Natural killer cell (primary cell): Measurements from ENCODE around the gene TMEM30B. TPM values are rescaled to one million over a fixed set of nuclear protein-coding genes. Genes with fewer than 3 reads are reported as not detected.

ENCODE experiments used
- ATAC-seq, 3 donors: fragments of 150-1000 bp in 2 of 3; fragments of 200-7000 bp in 1 of 3; cut with Tn5 transposase; 1 replicate in 1 of 3; 2 replicates in 2 of 3; pipeline ENCODE4 v1.10.0; 2021; ENCODE audit warnings: mild to moderate bottlenecking in 2 of 3, moderate library complexity in 2 of 3
- DNase-seq, 2 donors: peaks; one replicate each; pipeline versions ENCODE4 v3.0.0 to v3.0.0-alpha.2; 2013 to 2021; ENCODE audit warnings: mixed read lengths in 1 of 2
- H3K27ac ChIP-seq: one replicate; pipeline ENCODE4 v1.5.1; 2013; ENCODE audit warnings: mild to moderate bottlenecking, low read length
- H3K27me3 ChIP-seq: one replicate; pipeline ENCODE4 v1.6.1; 2013; ENCODE audit warnings: low read length; ENCODE audit not compliant: control insufficient read depth, insufficient read depth
- H3K36me3 ChIP-seq: one replicate; pipeline ENCODE4 v1.6.1; 2013; ENCODE audit warnings: low read length; ENCODE audit not compliant: control insufficient read depth, insufficient read depth
- H3K4me1 ChIP-seq: one replicate; pipeline ENCODE4 v1.6.1; 2013; ENCODE audit warnings: low read length; ENCODE audit not compliant: control insufficient read depth, insufficient read depth
- H3K4me3 ChIP-seq: one replicate; pipeline ENCODE4 v1.5.1; 2013; ENCODE audit warnings: low read length
- H3K9me3 ChIP-seq: one replicate; pipeline ENCODE4 v1.6.1; 2013; ENCODE audit warnings: low read length; ENCODE audit not compliant: control insufficient read depth, insufficient read depth
- H3K27ac Mint-ChIP-seq, 2 donors: one replicate each; pipeline ENCODE4 v1.8.0; 2022; ENCODE audit warnings: mild to moderate bottlenecking in 2 of 2, mixed read lengths in 2 of 2, moderate library complexity in 1 of 2
- H3K27me3 Mint-ChIP-seq, 2 donors: one replicate each; pipeline ENCODE4 v1.8.0; 2022; ENCODE audit warnings: low read depth in 2 of 2, mixed read lengths in 2 of 2
- H3K36me3 Mint-ChIP-seq: one replicate; pipeline ENCODE4 v1.8.0; 2022; ENCODE audit warnings: mixed read lengths
- H3K4me1 Mint-ChIP-seq, 2 donors: one replicate each; pipeline ENCODE4 v1.8.0; 2022; ENCODE audit warnings: mixed read lengths in 2 of 2
- H3K4me3 Mint-ChIP-seq: one replicate; pipeline ENCODE4 v1.8.0; 2022; ENCODE audit warnings: mild to moderate bottlenecking, moderate library complexity, mixed read lengths
- H3K9me3 Mint-ChIP-seq, 2 donors: one replicate each; pipeline ENCODE4 v1.8.0; 2022; ENCODE audit warnings: mixed read lengths in 2 of 2
- WGBS: methylation state at CpG from one replicate; pipeline ENCODE4 v1.1.7; 2013; ENCODE audit warnings: missing lambda C conversion rate; ENCODE audit not compliant: insufficient coverage; 5-methylcytosine and 5-hydroxymethylcytosine counted together
- intact Hi-C: fragments of 100-400 bp; cut with micrococcal nuclease; formaldehyde crosslinking; loops from one replicate; pipeline ENCODE4 v1.14.2; 2022
- total RNA-seq, 4 donors: library from RNA; stranded (reverse); fragments of 120-200 nt in 1 of 4; gene quantifications; one replicate each; pipeline versions ENCODE4 v1.2.3 to v1.2.4, GENCODE V29; 2013 to 2022
- TF ChIP-seq, protein P1 (sequence below): fragments of 200-600 bp; IDR thresholded peaks from one replicate; pipeline ENCODE4 v1.8.0; 2022; ENCODE audit warnings: antibody characterized with exemption

The TMEM30B gene
- total RNA-seq, 3 donors from 2014 or later (not counting 1 experiment from before 2014, with no cell fraction given), result 1.0 to 1.4 (median 1.3) TPM

DNA sequence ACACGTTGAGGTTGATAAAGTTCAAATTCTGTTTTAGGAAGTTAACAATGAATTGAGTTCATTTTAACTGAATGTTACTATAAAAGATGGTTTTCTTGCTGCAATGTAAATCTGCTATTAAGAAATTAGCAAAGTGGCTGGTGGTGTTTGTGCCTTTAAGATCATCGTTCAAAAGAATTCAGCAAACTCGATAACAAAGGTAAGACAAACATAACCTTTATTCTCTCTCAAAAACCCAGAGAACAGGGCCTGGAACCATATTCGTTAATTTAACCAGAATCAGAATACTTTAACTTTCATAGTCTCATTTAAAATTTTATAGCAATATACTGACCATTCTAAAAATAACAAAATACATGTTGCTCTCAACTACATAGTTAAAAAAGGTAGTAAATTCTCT, 3.4 kb downstream of the TMEM30B start:
- H3K27me3 ChIP-seq, result no peaks in the 10 kb centered on the region

DNA sequence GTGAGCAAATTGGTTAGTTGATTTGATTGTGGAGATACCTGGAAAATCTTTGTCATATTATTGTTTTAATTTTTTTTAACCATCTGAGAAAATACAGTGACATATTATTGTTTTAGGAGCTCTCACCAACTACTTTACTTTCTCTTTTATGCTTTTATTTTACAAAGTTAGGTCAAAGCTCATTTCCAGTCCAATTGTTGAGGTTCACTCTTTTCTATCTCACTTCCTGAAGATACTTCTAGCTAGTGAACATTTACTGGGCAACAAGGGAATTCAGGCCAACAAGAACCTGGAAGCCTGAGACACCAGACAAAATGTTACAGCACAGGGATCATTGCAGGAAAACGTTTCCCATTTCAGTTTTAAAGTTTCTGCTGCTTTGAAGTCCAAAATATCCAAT, 3.9 kb downstream of the TMEM30B start:
- no peaks in the 10 kb centered on the region for H3K9me3 Mint-ChIP-seq
- peaks cover 21 to 35% of the 10 kb centered on the region in 2 donors for H3K27me3 Mint-ChIP-seq
- Histone ChIP-seq H3K9me3 (no peaks in the 10 kb centered on the region), H3K4me3 (no peak overlapping the region), H3K36me3 (no peaks in the 10 kb centered on the region), H3K27ac (no peak overlapping the region), H3K4me1 (peaks cover 16% of the 10 kb centered on the region), H3K27me3 (no peaks in the 10 kb centered on the region)
- WGBS, result no CpG with 5 or more reads among the region's 1 CpG
- ATAC-seq (no peak), DNase-seq (no peak)
- no peak overlapping the region for H3K4me3 Mint-ChIP-seq
- H3K4me1 Mint-ChIP-seq, result peaks cover 9 to 22% of the 10 kb centered on the region in 2 donors
- no peak overlapping the region for H3K27ac Mint-ChIP-seq
- intact Hi-C loops, result no loop called here
- TF ChIP-seq, protein P1, sequence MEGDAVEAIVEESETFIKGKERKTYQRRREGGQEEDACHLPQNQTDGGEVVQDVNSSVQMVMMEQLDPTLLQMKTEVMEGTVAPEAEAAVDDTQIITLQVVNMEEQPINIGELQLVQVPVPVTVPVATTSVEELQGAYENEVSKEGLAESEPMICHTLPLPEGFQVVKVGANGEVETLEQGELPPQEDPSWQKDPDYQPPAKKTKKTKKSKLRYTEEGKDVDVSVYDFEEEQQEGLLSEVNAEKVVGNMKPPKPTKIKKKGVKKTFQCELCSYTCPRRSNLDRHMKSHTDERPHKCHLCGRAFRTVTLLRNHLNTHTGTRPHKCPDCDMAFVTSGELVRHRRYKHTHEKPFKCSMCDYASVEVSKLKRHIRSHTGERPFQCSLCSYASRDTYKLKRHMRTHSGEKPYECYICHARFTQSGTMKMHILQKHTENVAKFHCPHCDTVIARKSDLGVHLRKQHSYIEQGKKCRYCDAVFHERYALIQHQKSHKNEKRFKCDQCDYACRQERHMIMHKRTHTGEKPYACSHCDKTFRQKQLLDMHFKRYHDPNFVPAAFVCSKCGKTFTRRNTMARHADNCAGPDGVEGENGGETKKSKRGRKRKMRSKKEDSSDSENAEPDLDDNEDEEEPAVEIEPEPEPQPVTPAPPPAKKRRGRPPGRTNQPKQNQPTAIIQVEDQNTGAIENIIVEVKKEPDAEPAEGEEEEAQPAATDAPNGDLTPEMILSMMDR, result no peak
- no peaks in the 10 kb centered on the region for H3K36me3 Mint-ChIP-seq

More for the DNA sequence above, 3.4 kb downstream of the TMEM30B start:
- no peak overlapping the region for H3K4me3 ChIP-seq
- peaks cover 9 to 22% of the 10 kb centered on the region in 2 donors for H3K4me1 Mint-ChIP-seq
- H3K36me3 Mint-ChIP-seq, result no peaks in the 10 kb centered on the region
- H3K4me3 Mint-ChIP-seq, result no peak overlapping the region
- H3K36me3 ChIP-seq, result no peaks in the 10 kb centered on the region
- no peak for DNase-seq
- H3K27ac Mint-ChIP-seq, result no peak overlapping the region
- peaks cover 16% of the 10 kb centered on the region for H3K4me1 ChIP-seq
- H3K9me3 Mint-ChIP-seq, result no peaks in the 10 kb centered on the region
- no peak for ATAC-seq
- H3K27me3 Mint-ChIP-seq, result peaks cover 21 to 31% of the 10 kb centered on the region in 2 donors
- H3K27ac ChIP-seq, result no peak overlapping the region
- 91% methylated on average over 4 of the region's 4 CpGs for WGBS
- TF ChIP-seq, protein P1, result no peak
- intact Hi-C loops, result no loop called here
- no peaks in the 10 kb centered on the region for H3K9me3 ChIP-seq

DNA sequence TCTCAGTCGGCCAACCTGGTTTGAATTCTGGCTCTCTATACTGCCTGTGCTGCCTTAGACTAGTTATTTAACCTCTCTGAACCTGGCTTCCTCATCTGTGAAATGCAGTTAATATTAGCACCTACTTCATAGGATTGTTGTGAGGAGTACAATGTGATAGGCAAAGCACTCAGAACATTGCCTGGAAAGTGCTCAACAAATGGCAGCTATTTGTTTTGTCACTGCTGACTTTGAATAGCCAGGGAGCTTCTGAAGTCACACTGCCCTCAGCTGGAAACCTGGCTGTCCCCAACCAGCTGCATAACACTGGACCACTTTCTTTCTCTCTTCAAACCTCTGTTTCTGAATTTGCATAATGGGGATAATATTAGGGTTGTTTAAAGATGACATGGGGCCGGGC, 9.6 kb downstream of the TMEM30B start:
- ATAC-seq, result no peak
- Histone ChIP-seq H3K4me3 (no peak overlapping the region), H3K27ac (no peak overlapping the region), H3K27me3 (peaks cover 6% of the 10 kb centered on the region), H3K36me3 (no peaks in the 10 kb centered on the region), H3K4me1 (peaks cover 4% of the 10 kb centered on the region), H3K9me3 (no peaks in the 10 kb centered on the region)
- Mint-ChIP-seq H3K27me3 (peaks cover 41 to 47% of the 10 kb centered on the region in 2 donors), H3K4me3 (no peak overlapping the region), H3K9me3 (no peaks in the 10 kb centered on the region), H3K4me1 (peaks cover 7 to 9% of the 10 kb centered on the region in 2 donors), H3K36me3 (no peaks in the 10 kb centered on the region), H3K27ac (no peak overlapping the region)
- intact Hi-C loops, result no loop called here
- DNase-seq, result no peak
- TF ChIP-seq, protein P1, result no peak
- 94% methylated on average over 2 of the region's 2 CpGs for WGBS

DNA sequence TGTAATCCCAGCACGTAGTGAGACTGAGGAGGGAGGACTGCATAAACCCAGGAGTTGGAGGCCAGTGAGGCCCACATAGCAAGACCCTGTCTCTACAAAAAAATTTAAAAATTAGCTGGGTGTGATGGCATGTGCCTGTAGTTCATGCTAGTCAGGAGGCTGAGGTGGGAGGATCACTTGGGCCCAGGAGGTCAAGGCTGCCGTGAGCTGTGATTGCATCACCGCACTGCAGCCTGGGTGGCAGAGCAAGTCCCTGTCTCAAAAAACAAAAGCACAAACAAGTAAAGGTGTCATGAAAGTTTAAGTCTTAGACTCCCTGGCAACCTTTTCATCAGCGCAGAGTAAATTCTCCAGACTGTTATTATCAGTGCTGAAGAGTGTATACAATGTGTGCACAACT, 10.4 kb downstream of the TMEM30B start:
- Mint-ChIP-seq H3K36me3 (no peaks in the 10 kb centered on the region), H3K27ac (no peak overlapping the region), H3K4me3 (no peak overlapping the region), H3K9me3 (no peaks in the 10 kb centered on the region), H3K27me3 (peaks cover 41 to 53% of the 10 kb centered on the region in 2 donors), H3K4me1 (peaks cover 7 to 9% of the 10 kb centered on the region in 2 donors)
- TF ChIP-seq, protein P1, result no peak
- 81% methylated on average over 4 of the region's 4 CpGs for WGBS
- DNase-seq, result no peak
- H3K4me1 ChIP-seq, result peaks cover 4% of the 10 kb centered on the region
- ATAC-seq, result no peak
- intact Hi-C loops, result no loop called here
- no peak overlapping the region for H3K4me3 ChIP-seq
- no peaks in the 10 kb centered on the region for H3K36me3 ChIP-seq
- no peak overlapping the region for H3K27ac ChIP-seq
- H3K27me3 ChIP-seq, result peaks cover 6% of the 10 kb centered on the region
- H3K9me3 ChIP-seq, result no peaks in the 10 kb centered on the region
